ENCODE results near the gene GTSE1. TPM values are rescaled to one million over a fixed set of nuclear protein-coding genes. Genes with fewer than 3 reads are reported as not detected.

Gene GTSE1
- total RNA-seq, 1 donor from 2014 or later = 0.39 TPM

DNA sequence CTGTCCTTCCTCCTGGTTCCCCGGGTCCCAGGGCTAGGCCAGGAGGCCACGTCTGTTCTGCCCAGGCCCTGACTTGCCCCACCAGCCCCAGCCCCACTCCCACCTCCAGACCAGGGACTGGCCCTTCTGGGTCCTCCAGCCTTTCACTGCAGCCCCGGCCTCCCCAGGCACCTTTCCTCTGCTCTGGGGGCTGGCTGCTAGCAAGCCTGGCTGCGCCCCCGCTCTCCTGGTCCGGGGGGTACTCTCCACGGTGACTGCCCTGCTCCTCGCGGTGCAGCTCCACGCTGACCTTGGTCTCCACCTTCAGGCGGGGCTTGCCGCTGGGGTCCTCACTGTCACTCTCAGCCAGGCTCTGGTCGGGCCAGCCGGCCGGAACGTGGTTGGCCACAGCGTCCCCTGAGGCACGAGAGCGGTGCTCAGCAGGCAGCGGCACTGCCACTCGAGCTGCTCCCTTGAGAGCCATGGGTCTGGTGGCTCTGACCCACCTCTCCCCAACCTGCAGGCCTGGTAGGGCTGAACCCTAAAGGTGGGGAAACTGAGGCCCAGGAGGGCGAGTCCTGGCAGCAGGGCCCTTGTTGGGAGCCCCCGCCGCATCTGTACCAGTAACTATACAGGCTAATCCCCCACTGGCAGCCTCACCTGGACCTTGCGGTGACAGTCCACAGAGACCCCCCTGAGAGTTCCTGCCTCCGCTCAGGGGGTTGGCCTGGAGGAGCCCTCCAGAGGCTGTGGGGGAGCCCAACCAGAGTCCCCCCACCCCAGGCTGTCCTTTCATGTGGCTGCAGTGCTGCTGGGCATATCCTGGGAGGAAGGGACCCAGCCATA is 67.9 kb downstream of the GTSE1 start:
- no peak for DNase-seq (ENCODE audit: low spot score)

DNA sequence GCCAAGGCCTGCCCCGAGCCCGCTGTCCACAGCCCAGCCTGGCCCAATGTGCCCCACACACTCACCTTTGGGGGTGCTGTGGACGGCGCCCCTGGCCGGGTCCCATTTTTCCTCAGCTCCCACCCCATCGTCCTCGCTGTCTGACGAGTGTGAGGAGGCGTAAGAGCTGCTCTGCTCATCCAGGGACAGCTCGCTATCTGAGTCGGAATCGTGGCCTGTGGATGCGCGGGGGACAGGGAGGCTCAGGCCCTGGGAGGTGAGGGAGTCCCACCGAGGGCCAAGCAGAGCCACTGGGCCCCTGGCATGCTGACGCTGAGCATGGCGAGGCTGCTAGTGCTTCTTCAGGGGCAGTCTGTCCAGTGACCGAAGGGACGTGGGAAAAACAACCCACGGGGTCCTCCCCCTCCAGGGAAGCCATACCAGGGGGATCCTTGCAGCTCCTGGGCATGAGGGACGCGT is 68.5 kb downstream of the GTSE1 start:
- no peak for DNase-seq (ENCODE audit: low spot score)

DNA sequence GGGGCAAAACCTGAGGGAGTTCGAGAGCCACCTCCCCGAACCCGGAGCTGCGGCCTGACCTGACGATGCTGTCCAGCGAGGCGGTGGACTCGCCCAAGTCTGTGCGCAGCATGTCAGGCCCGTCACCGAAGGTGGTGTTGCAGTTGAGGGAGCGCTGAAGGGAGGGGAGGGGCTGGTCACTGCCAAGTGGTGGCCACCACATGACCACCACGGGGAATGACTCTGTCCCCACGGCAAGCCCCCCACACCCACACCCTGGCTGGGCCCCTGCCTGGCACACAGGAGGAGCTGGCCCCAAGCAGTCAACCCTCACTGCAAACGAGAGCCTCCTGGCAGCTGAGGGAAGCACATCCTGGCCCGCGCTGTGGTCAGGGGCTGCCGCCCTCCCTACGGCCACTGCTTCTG is 69.7 kb downstream of the GTSE1 start:
- DNase-seq (ENCODE audit: low spot score) = no peak

DNA sequence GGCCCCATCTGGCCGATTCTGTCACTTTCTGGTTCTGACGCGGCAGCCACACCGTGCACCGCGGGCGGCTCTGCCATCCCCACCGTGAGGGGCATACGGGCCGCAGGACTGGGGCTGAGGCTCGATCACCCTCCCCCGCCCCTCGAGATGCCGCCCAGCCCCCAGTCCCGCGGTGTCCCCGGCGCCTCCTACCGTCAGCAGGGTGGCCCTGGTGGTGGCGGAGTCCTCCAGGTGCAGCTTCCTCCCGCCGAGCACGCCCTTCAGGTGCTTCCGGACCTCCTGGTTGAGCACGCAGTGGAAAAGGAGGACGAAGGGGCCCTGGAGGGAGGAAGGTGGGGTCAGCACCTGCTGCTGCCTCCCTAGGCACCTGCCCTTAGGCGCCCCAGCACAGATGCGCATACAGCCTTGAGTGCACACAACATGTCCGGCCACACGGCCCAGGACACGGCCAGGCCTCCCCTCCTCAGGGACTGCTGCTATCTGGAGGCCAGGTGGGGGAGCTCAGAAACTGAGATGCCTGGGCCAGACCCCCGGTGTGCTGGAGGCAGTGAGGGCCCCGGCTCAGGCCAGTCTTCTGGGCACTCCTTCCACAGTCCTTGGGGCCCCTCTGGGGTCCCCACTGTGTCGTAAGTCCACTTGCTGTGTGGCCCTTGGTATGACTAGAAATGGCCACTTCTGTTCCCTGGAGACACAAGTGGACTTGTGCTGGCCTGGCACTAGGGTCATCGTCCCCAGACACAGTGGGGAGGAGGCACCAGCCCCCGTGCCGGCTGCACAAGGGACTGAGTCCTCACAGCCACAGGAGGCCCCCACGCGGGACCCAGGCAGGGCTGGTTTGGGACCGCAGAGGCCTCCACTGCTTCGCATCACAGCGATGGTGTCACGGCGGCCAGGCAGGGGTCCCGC is 70.4 kb downstream of the GTSE1 start:
- DNase-seq (ENCODE audit: low spot score) = no peak

DNA sequence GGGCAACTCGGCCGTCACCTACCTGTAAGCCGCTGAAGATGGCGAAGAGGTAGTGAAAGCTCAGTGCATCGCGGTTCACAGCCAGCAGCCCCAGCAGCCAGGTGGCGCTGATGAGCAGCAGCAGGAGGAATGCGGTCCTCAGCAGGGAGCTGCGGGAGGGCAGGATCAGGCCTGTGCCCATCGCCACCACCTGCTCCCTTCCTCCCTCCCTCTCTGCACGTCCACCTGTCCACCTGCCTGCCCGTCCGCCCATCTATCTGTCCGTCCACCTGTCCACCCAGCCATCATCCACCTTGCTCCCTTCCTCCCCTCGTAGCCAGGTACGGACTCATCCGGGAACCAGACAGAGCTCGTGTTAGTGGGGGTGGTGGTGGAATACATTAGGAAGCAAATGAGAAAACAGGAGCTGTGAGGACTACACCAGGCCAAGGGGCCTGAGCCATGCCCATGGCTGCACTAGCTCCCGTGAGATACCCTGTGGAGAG is 71.1 kb downstream of the GTSE1 start:
- no peak for DNase-seq (ENCODE audit: low spot score)

DNA sequence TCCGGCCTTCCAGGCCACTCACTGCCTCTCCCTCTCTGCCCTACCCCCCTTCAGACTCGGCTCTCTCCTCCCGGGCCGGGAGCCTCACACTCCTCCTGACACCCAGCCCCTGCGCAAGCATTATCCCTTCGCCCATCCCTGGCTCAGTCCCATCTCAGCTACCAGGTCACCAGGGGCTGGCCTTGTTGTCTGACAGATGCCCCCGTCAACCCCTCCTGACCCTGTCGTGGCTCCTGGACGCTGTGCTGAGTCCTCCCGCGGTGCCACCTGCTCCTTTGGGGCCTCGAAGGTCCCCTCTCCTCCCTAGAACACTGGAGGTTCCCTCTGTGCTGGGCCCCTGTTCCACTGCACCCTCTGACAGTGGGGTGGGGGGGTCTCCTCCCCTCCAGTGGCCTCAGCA is 71.8 kb downstream of the GTSE1 start:
- no peak for DNase-seq (ENCODE audit: low spot score)

DNA sequence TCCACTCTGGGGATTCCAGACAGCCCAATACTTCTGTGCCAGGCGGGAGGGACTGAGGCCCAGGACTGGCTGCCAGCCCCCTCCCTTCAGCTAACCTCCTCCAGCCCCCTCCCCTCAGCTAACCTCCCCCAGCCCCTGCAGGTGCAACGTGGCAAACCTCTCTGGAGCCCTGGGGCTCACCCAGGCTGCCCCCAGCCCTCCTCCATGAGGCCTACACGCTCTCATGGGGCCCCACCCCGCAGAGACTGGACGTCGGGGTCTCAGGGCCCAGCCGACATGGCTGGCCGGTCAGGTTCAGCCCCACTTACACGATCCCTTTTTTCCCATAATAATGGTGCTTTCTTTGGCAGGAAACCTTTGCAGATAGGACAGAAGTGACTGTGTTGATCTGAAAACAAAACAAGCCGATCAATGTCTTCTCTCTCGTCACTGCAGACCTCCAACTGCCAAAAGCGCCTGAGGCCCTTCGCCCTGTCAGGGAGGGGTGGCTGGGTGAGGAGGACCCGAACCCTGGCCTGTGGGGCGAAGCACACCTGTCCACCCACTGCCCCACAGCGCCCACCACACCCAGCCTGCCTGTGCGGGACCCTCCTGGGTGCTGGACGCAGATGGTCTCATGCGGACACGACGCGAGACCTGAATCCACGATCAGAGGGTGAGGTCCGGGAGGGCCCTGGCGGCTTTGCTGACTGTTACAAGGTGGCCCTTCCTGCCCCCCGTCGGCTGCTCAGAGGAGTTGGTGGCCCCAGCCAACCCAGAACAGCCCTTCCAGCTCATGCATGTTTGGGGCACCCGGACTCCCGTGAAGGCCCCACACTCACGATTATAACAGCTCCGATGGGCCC is 72.4 kb downstream of the GTSE1 start:
- DNase-seq (ENCODE audit: low spot score) = no peak

- no peak for DNase-seq (ENCODE audit: low spot score)
Measured at GRCh38 chr22:46369716-46370583, 73.3 kb downstream of the GTSE1 start.

DNA sequence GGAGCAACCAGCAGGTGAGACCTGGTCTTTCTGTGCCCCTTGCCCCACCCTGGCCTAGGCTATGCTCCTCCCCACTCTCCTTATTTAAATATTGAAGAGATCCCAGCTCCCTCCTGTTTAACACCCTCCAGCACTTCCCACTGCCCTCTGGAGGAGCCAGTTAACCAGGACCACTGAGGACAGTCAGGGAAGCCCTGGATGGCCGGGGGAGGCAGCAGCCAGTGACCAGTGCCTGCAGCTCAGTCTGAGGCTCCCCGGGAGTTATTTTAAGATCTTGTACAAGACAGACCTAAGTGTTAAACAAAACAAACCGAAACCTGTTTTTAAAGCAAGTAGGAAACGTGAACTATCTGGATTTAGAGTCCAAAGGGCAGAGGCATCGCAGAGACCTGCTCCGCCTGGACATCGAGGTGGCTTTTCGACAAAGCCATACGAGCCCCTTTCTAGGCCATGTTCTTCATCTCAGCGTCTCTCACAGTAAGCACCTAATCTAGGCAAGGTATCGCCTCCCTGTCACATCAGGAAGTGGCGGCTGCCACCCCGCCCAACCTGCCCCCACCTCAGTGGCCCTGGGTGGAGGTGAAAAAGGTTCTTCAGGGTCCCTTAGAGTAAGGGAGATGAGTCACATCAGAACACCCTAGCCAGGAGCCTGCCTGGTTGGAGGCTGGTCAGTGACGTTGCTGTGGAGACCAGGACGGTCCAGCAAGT is 74.1 kb downstream of the GTSE1 start:
- DNase-seq (ENCODE audit: low spot score) = no peak

- no peak for DNase-seq (ENCODE audit: low spot score)
Measured at GRCh38 chr22:46371623-46372226, 75.1 kb downstream of the GTSE1 start.

- DNase-seq (ENCODE audit: low spot score) = no peak
Measured at GRCh38 chr22:46372686-46373085, 76.0 kb downstream of the GTSE1 start.

- no peak for DNase-seq (ENCODE audit: low spot score)
Measured at GRCh38 chr22:46373159-46373558, 76.5 kb downstream of the GTSE1 start.

- DNase-seq (ENCODE audit: low spot score) = no peak
Measured at GRCh38 chr22:46373921-46374662, 77.4 kb downstream of the GTSE1 start.

DNA sequence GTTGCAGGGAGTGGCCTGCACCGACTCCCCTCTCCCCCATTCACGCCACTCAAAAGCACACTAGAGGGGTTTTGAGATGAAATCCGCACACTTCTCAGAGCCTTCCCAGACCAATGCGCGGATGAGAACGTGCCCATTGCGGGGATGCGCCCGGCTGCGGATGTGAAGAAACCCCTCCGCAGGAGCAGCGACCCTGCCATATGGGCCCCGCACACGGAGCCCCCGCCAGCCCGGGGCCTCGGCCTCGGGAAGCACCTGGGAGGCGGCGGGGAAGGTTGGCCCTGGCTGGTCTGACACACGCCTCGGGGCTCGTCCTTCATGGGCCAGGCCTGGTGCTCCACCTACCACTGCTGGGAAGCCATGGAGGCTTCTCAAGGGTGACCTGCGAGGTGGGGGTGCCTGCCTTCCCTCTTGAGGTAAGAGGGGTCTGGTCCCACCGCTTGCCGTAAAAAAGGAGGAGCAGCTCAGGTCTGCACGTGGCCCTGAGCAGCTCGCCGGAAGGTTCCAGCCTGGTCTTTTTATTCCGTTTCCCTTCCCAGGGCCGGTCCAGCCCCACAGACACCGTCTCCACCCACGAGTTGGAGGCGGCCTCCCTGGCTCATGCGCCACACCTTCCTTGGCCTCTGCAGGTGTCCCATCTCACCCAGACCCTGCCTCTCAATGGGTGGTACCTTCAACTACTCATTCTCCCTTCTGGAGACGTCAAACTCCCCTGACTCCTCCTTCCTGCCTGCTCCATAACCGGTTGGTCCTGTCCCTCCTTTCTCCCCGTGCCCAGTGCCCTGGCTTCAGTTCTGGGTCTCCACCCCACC is 78.2 kb downstream of the GTSE1 start:
- DNase-seq (ENCODE audit: low spot score) = no peak

DNA sequence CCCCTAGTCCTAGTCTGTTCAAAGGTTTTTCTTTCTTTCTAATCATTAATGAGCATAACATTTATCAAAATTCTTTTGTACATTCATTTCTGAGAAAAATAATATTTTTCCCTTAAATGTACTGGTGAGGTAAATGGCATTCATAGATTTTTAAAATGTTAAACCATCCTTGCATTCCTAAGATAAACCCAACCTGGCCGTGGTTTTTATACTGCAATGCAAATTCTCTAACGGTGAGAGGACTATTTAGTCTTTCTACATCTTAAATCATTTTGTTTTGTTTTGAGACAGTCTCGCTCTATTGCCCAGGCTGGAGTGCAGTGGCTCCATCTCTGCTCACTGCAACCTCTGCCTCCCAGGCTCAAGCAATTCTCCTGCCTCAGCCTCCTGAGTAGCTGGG is 79.4 kb downstream of the GTSE1 start:
- DNase-seq (ENCODE audit: low spot score) = no peak

DNA sequence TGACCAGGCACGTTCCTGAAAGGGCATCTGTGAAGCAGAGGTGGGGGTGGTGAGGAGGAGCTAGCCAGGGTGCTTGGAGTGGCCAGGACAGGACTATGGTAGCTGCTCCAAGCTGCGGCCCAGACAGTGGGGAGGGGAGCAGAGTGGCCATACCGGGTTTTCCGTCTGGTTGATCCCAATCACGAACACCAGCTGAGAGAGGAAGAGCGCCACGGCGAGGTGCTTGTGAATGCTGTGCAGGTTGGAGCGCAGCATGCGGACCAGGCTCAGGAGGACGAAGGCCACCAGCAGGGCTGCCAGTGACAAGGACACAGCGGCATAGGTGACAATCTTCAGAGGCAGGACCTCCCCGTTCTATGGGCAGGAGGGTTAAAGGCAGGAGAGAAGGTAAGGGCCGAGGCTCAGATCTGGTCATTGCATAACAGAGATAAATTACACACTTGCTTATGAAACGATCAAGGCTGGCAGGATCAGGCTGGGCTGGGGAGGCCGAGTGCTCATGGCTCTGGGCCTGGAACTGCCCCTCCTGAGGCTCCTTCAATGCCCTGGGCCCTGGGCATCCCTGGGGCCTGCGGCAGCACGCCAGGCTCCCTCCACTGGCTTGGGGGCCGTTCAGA is 80.3 kb downstream of the GTSE1 start:
- DNase-seq (ENCODE audit: low spot score) = no peak

Data from mesenteric fat pad (tissue), 1 donor.